Esophagus squamous epithelium (tissue), 4 donors: Measurements from ENCODE around the gene GAB2.

ENCODE experiments used
- CTCF ChIP-seq, 6 experiments: fragments of 450-650 bp in 4 of 6; fragments of 200-600 bp in 2 of 6; sonication (generic) in 2 of 6; IDR thresholded peaks; one replicate each; pipeline ENCODE4 v1.5.1; 2016 to 2019; ENCODE audit warnings: antibody characterized with exemption in 6 of 6, mild to moderate bottlenecking in 4 of 6, moderate library complexity in 4 of 6
- POLR2A ChIP-seq, 4 donors: fragments of 450-650 bp; IDR thresholded peaks; one replicate each; pipeline ENCODE4 v1.6.1; 2017; ENCODE audit warnings: antibody characterized with exemption in 4 of 4, mild to moderate bottlenecking in 4 of 4, moderate library complexity in 3 of 4

GRCh38 chr11:78417888-78418583 is 416 bp upstream of the GAB2 start:
- TF ChIP-seq CTCF (IDR thresholded peaks at IDR 0.05): peak in 4 of 6 experiments; percentile 18 to 46 (median 36)
- TF ChIP-seq POLR2A (IDR thresholded peaks at IDR 0.05): peak in 2 of 4 donors; percentile 60 to 87
